GM18870 (cell line): ENCODE measurements around the gene HS3ST3A1.

Experiments used
- ATAC-seq: cut with Tn5 transposase; IDR thresholded peaks from one replicate; pipeline ENCODE4 v1.9.1; 2021; ENCODE audit warnings: moderate library complexity; ENCODE audit not compliant: unreplicated experiment

Gene HS3ST3A1

DNA sequence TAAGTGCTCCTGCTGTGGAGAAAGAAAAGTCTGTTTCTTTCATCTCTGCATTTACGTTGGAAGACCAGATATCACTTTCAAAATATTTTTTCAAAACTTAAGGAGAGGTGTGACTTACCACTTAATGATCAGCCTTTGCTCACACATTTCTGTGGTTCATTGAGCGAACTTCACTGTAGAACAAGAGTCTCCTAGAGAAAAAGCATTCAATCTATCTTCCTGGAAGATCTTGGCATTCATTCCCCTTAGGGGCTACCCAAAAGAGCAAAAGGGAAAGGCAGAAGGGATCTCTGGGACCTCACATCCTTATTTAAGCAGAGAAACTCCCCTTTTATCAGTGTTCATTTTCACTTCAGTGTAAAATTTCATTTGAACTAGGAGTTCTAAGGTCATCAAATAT is 61.2 kb downstream of the HS3ST3A1 start:
- ATAC-seq, result no peak

DNA sequence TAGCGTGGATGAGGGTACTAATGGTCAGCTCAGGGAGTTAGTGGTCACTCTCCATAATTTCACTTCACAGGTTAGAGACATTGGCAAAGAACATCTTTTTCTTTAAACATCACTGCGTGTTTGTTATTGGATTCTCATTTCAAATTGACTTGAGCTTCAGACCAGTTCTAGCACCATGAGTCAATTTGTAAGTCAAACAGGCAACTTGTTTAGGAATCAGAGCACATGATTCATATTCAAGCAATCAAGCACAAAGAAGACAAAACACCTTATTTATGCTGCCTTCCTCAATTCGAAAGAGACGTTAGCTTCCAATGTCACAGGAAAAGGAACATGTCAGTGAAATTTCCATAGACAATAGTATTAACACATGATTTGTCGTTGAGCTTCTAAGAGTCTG is 62.3 kb downstream of the HS3ST3A1 start:
- no peak for ATAC-seq

DNA sequence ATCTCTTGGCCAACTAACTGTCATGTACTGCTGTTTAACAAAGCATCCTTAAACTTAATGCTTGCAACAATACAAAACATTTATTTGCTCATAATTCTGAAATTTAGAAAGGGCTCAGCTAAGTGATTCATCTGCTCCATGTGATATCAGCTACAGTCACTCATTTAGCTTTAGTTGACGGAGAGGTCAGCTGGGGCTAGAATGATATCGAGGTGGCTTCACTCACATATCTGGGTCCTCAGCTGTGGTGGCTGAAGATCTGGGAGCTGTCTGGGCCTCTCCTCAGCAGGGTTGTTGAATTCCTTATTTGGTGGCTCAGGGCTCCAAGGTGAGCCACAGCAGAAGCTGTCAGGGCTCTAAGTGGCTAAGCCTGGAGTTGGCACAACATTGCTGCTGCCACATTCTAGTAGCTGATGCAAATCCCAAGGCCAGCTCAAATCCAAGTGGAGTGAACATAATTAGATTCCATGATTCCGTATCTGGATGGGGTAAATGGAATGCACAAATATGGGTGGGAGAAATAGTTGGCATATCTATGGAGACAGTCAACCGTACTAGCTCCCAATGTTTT is 62.8 kb downstream of the HS3ST3A1 start:
- no peak for ATAC-seq

DNA sequence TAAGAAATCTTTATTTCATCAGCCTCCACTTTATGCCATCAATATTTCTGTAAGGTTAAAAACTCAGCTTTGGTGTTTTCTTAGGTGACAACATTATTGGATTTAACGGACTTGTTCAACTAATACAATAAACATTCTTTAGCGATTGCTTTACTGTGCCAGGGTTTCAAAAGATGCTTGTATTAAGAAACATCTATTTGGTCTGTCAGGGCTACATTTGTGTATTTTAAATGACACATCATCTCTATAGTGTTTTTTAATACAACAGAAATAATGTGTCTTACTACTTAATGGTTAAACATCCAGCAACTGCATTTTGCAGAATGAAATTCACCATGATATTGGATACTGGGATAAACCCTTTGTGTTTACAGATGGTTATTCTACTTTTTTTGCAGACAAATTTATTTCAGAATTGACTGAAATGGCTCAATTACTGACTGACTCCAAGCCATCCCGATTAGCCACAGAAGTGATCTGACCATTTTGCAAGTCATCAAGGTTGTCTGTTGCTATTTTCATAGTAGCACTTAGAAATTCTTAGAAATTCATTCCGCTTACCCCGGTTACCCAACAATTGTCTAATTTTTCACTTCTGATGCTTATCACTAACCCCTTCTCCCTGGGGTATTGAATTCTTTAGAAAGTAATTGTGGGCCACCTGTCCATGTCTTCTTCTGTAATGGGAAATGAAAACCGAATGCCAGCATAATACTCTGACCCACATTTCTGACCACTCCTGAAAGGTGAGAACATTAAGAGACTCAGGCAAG is 63.7 kb downstream of the HS3ST3A1 start:
- no peak for ATAC-seq

DNA sequence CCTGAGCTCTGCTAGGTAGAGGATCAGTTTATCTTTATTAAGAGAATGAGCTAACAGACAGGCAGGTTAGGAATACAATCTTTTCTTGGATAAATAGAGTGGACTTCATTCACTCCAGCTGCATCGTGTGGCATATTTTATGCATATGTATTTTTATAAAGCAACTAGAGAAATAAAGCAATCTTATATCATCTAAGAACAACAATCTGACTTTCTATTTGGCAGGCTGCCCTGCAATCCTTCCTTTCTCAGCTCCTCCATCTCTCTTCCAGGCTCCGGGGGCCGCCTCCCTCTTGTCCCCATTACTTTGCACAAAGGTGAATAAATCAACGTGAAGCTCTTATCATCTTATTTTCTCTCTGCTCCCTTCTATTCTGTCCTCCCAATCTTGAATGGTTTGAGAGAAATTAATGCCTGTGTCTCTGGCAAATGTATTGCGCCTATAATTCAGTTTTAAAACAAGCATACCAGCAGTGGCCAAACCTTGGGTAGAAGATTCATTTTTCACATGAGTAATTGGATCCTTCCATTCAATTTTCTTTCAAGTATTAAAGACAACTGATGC is 64.5 kb downstream of the HS3ST3A1 start:
- ATAC-seq, result no peak

DNA sequence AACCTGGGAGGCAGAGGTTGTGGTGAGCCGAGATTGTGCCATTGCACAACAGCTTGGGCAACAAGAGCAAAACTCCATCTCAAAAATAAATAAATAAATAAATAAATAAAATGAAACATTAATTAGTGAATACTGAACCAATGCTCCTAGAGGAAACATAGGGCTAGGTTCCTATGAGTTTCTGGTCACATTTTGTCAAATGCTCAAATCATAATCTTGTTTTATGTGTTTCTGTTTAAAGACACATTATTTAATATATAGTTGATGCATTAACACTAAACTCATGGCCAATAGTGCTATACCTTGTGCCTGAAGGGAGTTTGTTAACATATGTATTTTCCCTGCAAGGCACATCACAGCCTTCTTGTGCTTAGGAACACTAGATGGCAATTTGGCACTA is 66.8 kb downstream of the HS3ST3A1 start:
- no peak for ATAC-seq

DNA sequence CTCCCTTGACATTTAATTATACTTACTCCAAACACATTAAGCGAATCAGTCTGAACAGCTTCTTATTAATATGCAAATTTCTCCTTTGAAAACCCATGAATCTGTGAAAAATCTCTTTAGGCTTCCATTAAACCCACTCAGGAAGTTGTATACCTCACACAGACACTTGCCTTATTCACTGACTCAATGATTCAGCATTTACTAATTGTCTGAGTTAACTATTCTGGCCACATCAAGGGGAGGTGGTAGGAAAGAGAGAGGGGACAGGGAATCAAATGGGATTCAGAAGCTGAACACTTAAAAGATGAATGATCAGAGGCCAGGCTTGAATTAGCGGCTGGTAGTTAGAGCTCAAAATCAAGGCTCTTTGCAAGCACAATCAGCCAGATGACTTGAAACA is 70.0 kb downstream of the HS3ST3A1 start:
- ATAC-seq, result no peak

DNA sequence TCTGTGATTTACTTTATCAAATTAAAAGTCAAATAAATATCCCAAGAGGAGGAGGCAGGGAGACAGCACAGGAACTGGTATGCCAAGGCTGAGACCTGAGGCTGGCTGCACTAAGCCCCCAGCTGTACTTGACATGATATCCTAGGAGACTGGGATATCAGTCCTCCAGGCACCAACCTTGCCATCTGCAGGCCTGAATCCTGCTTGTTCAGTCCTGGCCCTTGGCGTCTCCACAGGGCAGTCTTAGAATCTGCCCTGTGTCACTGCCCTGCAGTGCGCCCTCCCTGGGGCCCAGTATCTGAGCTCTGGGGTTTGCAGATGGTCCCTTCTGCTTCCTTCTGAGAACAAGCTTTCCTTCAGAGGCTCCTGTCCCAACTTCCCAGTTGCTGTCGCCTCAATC is 75.9 kb downstream of the HS3ST3A1 start:
- ATAC-seq, result no peak

DNA sequence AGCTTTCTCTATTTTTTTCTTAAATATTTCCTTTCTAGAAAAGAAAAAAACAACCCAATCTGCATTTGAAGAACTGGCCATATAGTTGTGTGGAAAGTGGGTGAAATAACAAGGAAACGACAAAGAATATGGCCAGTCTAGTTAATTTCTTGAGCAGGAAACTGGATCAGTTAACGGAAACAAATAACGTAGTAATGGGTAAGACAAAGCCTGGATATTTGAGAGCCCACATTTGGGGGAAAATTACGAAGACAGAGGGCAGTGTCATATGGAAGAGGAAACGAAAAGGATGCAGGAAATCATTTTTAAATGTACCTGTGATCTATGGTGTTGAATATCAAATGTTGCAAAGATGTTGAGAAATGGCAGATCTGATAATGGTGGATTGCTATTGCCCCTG is 78.6 kb downstream of the HS3ST3A1 start:
- no peak for ATAC-seq

DNA sequence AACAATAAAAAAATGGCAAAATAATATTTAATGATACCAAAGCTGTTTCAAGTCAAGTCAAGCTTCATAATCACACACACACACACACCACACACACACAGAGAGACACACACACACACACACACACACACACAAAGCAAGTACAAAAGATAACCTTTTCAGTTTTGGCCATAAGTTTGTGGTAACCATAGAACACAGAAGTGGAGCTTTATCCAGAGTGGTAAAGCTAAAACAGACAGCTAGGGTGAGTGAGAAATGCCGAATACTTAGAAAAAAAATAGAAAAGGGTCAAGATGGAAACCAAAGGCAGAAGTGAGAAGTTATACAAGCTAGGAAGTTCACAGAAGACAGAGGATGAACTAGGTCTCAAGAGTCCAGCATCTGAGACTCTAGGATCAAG is 79.0 kb downstream of the HS3ST3A1 start:
- no peak for ATAC-seq

DNA sequence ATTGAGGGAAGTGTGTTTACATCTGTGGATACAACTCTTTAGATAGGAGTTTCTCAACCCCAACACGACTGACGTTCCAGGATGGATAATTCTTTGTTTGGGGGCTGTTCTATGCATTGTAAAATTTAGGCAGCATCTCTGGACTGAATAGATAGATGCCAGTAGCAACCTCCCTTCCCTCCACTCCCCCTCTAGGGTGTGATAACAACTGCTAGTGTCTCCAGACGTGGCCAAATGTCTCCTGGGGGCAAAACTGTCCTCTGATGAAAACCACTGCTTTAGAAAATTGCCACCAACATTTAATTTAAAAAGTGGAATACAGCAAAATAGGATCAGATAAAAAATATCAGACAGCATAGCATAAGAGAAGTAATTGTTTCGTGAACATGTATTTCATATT is 79.9 kb downstream of the HS3ST3A1 start:
- no peak for ATAC-seq

DNA sequence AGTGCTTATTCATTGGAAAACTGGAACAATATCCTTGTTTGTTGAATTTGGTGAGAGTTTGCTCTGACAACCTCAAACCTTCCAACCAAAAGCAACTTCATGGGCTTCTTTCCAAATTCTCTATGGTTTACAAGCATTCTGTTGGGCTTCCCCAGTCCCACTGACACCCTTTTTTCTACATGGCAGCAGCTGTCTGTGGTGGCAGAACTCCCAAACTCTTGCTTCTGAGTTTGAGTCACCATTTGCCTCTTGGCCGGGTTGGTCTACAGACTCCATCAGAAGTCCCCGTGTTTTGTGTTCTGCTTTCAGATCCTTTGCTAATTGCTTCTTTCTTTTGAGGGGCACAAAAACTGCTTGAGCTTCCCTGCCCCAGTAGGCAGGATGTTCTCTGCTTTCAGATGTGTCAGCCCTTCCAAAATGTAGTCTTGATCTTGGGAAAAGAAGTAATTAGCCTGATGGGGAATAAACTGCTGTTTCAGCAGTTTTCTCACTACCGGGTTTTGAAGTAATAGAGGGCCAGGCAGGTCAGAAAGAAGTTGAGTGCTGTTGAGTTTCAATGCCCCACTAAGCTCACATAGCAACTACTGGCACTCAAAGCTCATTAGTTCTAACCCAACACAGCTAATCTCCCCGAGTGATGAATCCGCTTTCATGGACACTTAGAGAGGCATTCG is 80.7 kb downstream of the HS3ST3A1 start:
- no peak for ATAC-seq

DNA sequence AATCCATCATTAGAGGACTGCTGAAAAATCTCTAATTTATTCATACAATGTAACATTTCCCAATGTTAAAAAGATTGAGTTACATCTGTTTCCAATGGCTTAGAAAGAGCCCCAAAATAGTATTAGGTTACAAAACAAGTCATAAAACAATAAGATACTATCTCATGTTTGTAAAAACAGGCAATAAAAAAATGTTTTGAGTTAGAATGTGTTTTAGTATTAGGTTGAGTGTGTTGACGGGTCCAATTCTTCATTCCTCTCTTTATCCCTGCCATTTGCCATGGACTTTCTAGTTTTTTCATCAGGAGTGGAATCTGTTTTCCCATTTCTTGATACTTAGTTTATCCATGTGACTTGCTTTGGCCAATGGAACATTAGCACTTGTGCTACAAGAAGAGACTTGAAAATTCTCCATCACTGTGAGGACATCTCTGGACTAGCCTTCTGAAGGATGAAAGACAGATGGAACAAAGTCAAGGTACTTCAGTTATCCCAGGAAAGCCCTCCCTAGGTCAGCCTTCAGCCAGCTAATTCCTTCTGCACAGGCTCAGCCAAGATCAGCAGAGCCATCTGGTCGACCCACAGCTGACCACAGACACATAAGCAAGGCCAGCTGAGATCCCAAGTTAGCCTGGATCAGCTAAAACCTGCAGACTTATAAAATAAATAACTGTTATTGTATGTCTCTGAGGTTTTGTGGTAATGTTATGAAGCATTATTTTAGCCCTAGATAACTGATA is 83.3 kb downstream of the HS3ST3A1 start:
- no peak for ATAC-seq

DNA sequence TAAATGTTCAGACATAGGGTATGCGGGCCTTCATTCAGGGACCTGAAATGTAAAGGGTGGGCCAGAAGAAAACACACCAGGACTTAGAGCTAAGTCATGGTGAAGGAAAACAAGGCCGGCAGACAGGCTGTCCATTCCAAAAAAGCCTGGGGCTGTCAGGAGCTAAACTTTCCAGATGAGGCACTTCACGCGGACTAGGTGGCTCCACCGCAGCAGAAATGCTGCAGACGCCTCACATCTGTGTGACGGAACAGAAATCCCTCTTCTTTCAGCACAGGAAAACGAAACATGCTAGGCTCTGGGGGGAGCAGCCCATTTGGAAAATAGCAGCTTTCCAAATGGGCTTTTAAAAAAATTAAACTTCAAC is 88.7 kb downstream of the HS3ST3A1 start:
- ATAC-seq, result no peak

DNA sequence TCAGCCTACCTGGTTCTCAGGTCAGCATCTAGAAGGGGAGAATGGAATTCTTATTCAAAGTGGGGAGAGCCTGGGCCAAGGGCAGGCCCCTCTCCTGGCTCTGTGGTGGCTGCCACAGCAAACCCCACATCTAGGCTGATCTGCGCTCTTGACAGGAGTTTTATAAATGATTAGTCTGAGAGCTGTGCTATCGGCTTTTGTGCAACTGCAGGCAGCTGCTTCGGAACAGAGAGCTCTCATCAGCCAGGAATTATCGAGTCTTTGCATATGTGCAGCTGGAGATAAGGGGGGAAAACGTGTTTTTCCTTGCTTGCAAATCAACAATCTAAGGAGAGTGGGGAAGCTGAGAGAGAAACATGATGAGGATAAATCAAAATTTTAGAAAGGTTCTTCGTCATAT is 91.7 kb downstream of the HS3ST3A1 start:
- no peak for ATAC-seq

DNA sequence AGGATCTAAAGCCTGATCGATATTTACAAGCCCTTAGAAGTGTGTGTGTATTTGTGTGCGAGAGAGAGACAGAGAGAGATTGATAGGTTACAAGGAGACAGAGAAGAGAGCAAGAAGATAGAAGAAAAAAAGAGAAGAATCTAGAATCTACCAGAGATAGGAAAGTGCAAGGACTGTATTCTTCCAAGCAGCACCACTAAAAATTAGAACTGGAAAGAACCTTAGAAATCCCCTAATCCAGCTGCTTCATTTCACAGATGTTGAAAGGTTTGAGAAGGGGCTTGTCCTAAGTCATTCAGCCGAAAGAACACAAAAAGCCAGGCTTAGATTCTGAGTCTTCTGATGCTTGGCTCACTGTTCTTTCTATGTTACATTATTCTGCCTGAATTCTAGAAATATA is 92.2 kb downstream of the HS3ST3A1 start:
- ATAC-seq, result no peak

DNA sequence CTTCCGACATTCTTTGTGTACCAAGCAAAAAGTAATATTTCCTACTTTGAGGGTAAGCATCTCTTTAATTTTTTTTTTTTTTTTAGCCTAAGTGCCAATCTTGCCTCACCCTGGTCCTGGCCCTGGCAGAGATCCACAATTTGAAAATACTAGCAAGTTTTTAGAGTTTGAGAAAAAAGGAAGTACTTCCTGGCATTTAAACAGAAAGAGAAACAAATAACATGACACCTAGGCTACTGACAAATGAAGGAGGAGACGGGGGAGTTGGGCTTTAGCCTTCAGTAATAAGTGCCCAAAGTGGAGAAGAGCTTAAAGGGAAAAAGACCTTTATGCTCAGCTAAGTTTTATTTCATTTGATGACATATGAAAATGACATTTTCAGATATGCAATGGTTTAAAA is 92.8 kb downstream of the HS3ST3A1 start:
- ATAC-seq, result no peak

DNA sequence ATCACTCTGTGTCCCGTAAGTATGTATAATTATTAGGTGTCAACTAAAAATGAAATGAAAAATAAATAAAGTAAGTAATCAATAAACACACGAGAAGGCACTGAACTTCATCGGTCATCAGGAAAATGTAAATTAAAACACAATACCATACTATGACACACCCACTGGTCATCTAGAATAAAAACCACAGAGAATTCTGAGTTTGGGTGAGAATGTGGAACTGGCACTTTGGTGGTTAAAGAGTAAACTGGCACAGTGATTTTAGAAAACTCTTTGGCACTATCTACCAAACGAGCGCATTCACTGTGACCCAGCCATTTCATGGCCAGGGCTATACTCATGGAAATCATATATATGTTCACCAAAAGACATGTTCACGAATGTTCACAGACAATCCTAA is 98.2 kb downstream of the HS3ST3A1 start:
- ATAC-seq, result no peak

DNA sequence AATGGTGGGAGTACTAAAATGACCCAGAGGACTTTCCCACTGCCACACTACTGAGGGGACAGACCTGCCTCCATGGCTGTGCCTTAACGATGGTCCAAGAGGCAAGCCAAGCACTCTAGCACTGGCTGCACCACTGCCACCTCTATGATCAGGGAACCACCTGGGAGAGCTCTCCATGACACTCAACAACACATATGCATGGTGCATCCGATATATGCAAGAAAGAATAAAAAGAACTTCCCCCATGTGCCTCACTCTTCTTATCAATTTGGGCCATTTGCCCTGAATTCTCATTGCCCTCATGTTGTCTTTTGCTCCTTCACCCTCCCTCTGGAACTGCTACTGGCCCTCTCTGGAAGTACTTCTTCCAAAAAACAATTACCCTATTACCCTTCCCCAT is 99.5 kb downstream of the HS3ST3A1 start:
- no peak for ATAC-seq

DNA sequence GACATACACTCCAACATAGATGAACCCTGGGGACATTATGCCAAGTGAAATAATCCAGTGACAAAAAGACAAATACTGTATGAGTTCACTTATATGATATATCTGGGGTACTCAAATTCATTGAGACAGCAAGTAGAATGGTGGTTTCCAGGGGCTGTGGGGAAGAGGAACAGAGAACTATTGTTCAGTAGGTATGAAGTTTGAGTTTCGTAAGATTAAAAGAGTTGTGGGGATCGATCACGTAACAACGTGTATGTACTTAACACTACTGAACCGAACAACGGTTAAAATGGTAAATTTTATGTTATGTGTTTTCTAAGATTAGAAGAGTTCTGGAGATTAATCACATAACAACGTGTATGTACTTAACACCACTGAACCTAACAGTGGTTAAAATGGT is 100.8 kb downstream of the HS3ST3A1 start:
- no peak for ATAC-seq

DNA sequence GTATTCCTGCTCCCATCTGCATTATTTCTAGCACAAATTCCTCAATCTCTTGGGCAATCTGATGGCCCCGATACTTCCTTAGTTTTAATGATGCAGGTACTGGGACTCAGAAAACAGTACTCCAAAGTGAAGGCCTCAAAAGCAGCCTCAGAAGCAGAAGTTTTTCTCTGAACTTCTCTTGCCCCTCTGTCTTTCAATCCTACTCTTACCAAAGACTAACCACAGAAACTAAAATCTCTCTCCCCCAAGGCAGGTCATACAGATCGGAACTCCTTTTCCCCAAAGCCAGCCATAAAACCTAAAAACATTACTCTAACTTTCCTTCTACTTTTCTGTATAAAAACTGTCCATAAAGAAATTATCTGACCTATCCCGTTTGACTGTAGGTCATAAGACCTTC is 103.5 kb downstream of the HS3ST3A1 start:
- ATAC-seq, result no peak
